CD4-positive, alpha-beta T cell treated with Interleukin-6 for 4 hours (primary cell): ENCODE data around the gene THRA.
A peak's percentile ranks its signal among the peaks of the same experiment; 100 is the strongest.
"Not testable (repeated sequence)": the region's sequence is repeated elsewhere in the genome, so short reads cannot be mapped to it uniquely, and the experiment has no call there.

ENCODE experiments used
- DNase-seq: peaks from one replicate; pipeline ENCODE4 v3.0.0-alpha.2; 2020; ENCODE audit warnings: mixed read lengths

Gene THRA

DNA sequence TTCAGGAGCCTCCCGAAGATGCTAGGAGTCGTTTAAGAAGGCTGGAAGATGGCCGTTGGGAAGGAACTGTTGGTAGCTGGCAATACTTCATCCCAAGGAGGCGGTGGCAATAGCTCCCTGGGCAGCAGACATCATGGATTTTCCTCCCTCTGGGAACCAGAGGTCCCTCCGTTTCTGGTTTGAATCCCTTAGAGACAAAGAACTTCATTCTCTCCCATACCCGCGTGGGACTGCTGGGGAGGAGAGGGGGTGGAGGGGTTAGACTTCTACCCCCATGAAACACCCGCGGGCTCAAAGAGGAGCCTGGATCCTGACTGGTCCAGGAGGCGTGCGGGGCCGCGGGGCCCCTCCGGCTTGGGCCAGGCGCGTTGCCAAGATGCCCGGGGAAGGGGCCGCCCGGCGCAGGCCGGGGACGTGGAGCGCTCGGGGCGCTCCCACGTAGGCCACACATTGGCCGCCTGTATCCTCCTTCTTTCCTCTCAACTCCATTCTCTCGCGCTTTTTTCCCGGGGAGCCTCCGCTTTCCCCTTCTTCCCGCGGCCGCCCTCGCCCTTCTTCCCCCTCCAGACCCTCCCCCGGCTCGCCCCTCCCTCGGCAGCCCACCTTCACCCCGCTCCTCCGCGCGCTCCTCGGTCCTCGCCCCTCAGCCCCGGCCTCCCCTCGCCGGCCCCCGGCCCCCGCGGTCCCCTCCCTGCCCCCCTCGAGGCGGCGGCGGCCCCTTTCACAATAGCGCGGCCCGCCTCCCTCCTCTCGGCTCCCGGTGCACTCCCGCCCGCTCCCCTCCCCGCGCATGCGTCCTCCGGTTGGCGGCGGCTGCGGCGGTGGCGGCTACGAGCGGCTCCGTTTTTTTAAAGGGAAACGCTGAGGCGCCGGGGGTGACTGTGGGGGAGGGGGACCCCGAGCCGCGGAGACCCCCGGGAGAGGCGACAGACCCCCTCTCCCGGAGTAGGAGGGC lies 58.7 kb downstream of the THRA start, which contains the start of gene MSL1:
MSL1 (plus strand) TSS at position 791 of the 955 bp plus-strand sequence. CDS start 642 bp downstream, outside the sequence.
- DNase-seq = peak; percentile 88

DNA sequence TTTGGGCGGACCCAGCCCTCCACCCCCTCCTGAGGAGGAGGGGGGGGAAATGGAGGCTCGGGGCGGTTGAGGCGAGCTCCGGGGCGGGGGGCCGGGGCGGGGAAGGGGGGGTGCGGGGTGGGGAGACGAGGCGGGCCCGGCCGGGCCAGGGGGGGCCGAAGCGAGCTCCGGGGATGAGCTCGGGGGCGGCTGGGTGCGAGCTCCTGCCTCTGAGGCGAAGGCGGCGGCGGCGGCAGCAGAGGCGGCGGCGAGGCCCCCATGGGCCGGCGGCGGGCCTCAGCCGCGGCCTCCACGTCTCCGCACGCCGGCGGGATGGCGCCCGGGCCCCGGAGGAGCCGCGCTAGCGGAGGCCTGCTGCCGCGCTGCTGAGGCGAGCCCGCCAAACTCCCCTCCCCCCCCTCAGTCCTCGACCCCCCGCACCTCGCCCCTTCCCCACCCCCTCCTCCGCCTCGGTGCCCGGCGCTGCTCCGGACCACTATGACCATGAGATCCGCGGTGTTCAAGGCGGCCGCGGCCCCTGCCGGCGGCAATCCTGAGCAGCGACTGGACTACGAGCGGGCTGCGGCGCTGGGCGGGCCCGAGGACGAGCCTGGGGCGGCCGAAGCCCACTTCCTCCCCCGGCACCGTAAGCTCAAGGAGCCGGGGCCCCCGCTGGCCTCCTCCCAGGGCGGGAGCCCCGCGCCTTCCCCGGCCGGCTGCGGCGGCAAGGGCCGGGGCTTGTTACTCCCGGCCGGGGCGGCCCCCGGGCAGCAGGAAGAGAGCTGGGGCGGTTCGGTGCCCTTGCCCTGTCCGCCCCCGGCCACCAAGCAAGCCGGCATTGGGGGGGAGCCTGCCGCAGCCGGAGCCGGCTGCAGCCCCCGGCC lies 59.6 kb downstream of the THRA start:
- peak; percentile 69 for DNase-seq

DNA sequence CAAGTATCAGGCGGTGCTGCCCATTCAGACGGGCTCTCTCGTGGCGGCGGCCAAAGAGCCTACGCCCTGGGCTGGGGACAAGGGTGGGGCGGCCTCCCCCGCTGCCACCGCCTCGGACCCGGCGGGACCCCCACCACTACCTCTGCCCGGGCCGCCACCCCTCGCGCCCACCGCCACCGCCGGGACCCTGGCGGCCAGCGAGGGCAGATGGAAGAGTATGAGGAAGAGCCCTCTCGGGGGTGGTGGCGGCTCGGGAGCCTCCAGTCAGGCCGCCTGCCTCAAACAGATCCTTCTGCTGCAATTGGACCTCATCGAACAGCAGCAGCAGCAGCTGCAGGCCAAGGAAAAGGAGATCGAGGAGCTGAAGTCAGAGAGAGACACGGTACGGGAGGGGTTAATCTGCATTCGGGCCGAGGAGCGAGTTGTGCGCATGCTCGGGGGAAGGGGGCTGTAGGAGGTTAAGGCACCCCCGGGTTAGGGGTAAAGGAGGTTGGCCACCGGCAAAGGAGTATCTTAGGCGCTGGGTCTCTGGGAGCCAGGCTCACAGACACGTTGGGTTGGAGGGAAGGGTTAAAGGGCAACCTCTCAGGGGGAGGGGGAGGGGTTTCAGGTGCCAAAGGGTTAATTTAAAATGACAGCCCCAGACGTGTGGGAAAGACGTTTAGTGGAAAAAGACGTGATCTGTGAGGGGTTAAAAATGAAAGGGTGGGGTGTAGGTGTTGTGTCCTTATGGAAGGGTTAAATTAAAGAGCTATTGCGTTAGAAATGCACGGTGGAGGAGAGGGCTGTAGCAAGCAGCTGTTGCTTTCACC lies 60.4 kb downstream of the THRA start:
- peak; percentile 61 for DNase-seq

GRCh38 chr17:40123811-40124114 lies 61.0 kb downstream of the THRA start:
- DNase-seq = no peak

- DNase-seq = no peak
Observed at GRCh38 chr17:40124279-40125141, 61.7 kb downstream of the THRA start.

DNA sequence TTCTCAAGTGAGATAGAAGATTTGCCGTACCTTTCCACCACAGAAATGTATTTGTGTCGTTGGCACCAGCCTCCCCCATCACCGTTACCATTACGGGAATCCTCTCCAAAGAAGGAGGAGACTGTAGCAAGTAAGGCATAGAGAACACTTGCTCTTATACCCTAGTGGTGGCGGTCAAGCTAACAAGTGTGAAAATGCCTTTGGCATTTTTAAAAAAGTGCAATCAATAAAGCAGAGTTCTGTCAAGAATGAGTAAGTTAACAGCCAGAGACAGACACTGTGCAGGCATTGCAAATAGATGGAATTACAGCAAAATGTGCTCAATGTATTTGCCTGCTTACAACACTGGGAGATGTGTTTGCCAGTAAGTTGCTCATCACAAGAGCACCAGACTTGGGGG lies 66.7 kb downstream of the THRA start:
- no peak for DNase-seq

- no peak for DNase-seq
Observed at GRCh38 chr17:40130352-40131042, 67.7 kb downstream of the THRA start.

DNA sequence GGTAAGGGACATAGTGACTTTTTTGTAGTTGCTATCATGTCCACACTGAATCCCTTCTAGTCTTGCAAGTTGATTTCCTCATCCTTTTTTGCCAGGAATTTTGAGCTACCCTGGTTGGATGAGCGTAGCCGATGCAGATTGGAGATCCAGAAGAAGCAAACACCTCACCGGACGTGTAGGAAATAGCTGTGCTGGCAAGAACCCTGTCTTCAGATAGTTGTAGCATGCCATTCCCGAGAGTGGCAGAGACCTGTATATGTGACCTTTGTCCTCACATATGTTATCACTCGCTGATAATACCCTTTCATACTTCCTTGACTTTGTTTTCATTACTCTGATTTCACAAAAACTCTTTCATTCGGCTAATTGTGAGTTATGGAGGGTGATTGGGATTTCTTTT lies 71.4 kb downstream of the THRA start:
- DNase-seq = no peak

DNA sequence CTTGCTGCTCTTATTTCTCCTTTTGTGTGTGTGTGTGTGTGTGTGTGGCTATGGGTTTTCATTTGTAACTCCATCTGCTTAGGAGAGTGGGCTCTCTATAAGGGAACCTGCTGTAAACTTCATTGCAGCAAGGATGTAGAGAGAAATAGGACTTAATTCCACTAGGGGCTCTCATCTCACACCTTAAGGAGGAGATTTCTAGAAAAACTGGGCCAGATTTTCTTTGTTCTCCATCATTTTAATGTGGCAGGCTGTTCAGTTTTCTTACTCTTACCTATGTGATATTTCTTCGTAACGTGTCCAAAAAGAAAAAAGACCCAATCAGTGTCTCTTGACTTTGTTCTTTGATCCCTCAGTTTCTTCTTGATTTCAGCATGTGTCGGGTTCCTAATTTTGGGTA lies 73.1 kb downstream of the THRA start:
- no peak for DNase-seq

- DNase-seq = no peak
Observed at GRCh38 chr17:40139566-40140058, 76.8 kb downstream of the THRA start.

DNA sequence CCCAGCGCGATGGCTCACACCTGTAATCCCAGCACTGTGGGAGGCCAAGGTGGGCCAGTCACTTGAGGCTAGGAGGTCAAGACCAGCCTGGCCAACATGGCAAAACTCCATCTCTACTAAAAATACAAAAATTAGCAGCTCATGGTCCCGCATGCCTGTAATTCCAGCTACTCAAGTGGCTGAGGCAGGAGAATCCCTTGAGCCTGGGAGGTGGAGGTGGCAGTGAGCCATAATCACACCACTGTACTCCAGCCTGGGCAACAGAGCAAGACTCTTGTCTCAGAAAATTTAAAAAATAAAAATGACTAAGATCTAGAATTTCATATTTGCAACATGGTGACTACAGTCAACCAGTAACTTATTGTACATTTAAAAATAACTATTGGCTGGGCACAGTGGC lies 80.4 kb downstream of the THRA start:
- not testable (repeated sequence) for DNase-seq
